Lung (tissue), 12 donors: ENCODE data around the gene KLHDC7B. TPM values are rescaled to one million over a fixed set of nuclear protein-coding genes. Genes with fewer than 3 reads are reported as not detected.

ENCODE experiments used
- ATAC-seq: fragments of 200-7000 bp; cut with Tn5 transposase; one replicate; pipeline ENCODE4 v1.9.1; 2020; ENCODE audit warnings: moderate number of reproducible peaks; ENCODE audit not compliant: insufficient read depth, low FRiP score
- DNase-seq, 3 donors: peaks; one replicate each; pipeline ENCODE4 v3.0.0-alpha.2; 2013 to 2017
- H3K27ac ChIP-seq, 2 donors: one replicate each; pipeline ENCODE4 v1.5.1; 2013; ENCODE audit warnings: mild to moderate bottlenecking in 2 of 2, moderate library complexity in 2 of 2, control low read depth in 1 of 2, inconsistent platforms in 1 of 2, low read depth in 1 of 2, low read length in 1 of 2
- H3K27me3 ChIP-seq, 3 donors: one replicate each; pipeline ENCODE4 v1.5.1; 2013; ENCODE audit warnings: low read length in 2 of 3; ENCODE audit not compliant: control insufficient read depth in 3 of 3, insufficient read depth in 3 of 3
- H3K36me3 ChIP-seq, 4 donors: one replicate each; pipeline ENCODE4 v1.5.1; 2013; ENCODE audit warnings: low read length in 4 of 4, mild to moderate bottlenecking in 1 of 4, moderate library complexity in 1 of 4; ENCODE audit not compliant: control insufficient read depth in 4 of 4, insufficient read depth in 4 of 4
- H3K4me1 ChIP-seq, 5 donors: one replicate each; pipeline ENCODE4 v1.5.1; 2013; ENCODE audit warnings: low read length in 5 of 5, mild to moderate bottlenecking in 2 of 5, moderate library complexity in 1 of 5; ENCODE audit not compliant: control insufficient read depth in 5 of 5, insufficient read depth in 5 of 5
- H3K4me3 ChIP-seq: one replicate; pipeline ENCODE4 v1.5.1; 2013; ENCODE audit warnings: mild to moderate bottlenecking, control low read depth, moderate library complexity
- H3K9ac ChIP-seq, 2 donors: one replicate each; pipeline ENCODE4 v1.5.1; 2013; ENCODE audit warnings: low read length in 2 of 2, control low read depth in 1 of 2; ENCODE audit not compliant: insufficient read depth in 1 of 2
- H3K9me3 ChIP-seq, 4 donors: one replicate each; pipeline ENCODE4 v1.5.1; 2013; ENCODE audit warnings: low read length in 3 of 4, mild to moderate bottlenecking in 1 of 4, moderate library complexity in 1 of 4; ENCODE audit not compliant: control insufficient read depth in 4 of 4, insufficient read depth in 3 of 4
- WGBS, 2 donors: extraction: QIAGEN DNeasy Blood & Tissue Kit; methylation state at CpG; one replicate each; pipeline ENCODE4 v1.1.7; 2013; 5-methylcytosine and 5-hydroxymethylcytosine counted together
- polyA plus RNA-seq, 2 donors: library from polyadenylated mRNA; stranded (reverse); fragments of 200-250 nt; gene quantifications; one replicate each; pipeline ENCODE4 v1.2.1, GENCODE V29; 2013
- total RNA-seq, 2 donors: library from RNA; depleted of rRNA in 1 of 2; stranded (reverse); fragments of >200 nt in 1 of 2; gene quantifications; one replicate each; pipeline ENCODE4 v1.2.1, GENCODE V29; 2014 to 2021
- TF ChIP-seq, protein P1 (sequence below): IDR thresholded peaks from 2 replicates; pipeline ENCODE4 v1.5.1; 2012; ENCODE audit warnings: mild to moderate bottlenecking; ENCODE audit errors: control extremely low read depth, extremely low read depth
- donor health status: control.
- donor health status: control.
- donor health status: Bipolar disorder and iron deficiency.
- donor health status: healthy.
- donor health status: DM: yes; HTN: yes; CAD: no.

KLHDC7B gene
- total and polyA plus RNA-seq, 4 donors: 0.39 to 1.6 (median 0.95) TPM

- Histone ChIP-seq H3K27me3 (peaks cover 0 to 12% (median 2%) of the 10 kb centered on the region in 3 donors), H3K9me3 (no peaks in the 10 kb centered on the region), H3K4me3 (peak within 1 kb of the TSS; percentile 63), H3K4me1 (peaks cover 0 to 24% (median 8%) of the 10 kb centered on the region in 5 donors), H3K36me3 (peaks cover 0 to 31% (median 17%) of the 10 kb centered on the region in 4 donors), H3K9ac (no peak within 1 kb of the TSS), H3K27ac (peak within 1 kb of the TSS; percentile 85 to 95)
- DNase-seq: peak; percentile 98 to 99 (median 98)
- WGBS, 2 donors: 0 to 1% methylated on average over 75 to 84 of the region's 84 CpGs
- TF ChIP-seq, protein P1, sequence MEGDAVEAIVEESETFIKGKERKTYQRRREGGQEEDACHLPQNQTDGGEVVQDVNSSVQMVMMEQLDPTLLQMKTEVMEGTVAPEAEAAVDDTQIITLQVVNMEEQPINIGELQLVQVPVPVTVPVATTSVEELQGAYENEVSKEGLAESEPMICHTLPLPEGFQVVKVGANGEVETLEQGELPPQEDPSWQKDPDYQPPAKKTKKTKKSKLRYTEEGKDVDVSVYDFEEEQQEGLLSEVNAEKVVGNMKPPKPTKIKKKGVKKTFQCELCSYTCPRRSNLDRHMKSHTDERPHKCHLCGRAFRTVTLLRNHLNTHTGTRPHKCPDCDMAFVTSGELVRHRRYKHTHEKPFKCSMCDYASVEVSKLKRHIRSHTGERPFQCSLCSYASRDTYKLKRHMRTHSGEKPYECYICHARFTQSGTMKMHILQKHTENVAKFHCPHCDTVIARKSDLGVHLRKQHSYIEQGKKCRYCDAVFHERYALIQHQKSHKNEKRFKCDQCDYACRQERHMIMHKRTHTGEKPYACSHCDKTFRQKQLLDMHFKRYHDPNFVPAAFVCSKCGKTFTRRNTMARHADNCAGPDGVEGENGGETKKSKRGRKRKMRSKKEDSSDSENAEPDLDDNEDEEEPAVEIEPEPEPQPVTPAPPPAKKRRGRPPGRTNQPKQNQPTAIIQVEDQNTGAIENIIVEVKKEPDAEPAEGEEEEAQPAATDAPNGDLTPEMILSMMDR: no peak
- peak; percentile 38 for ATAC-seq
These were observed 20.4 kb upstream of the KLHDC7B start, which contains the start of gene SCO2 for GRCh38 chr22:50525104-50525857. Gene SCO2 (minus strand): TSS chr22:50525598. CDS start chr22:50524411, 1,187 bp downstream.

DNA sequence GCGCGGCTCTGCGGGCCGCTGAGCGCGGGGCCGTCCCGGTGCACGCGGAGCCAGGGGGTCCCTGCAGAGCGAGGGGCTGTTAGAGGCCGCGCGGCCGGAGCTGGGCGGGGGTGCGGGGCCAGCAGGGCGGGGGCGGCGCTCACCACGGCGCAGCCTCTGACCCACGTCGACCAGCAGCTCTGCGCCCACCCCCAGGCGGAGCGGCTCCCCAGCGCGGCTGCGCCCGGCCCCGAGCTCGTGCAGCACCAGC lies 19.9 kb upstream of the KLHDC7B start:
- H3K27me3 ChIP-seq: peaks cover 0 to 15% (median 2%) of the 10 kb centered on the region in 3 donors
- TF ChIP-seq, protein P1: no peak
- H3K4me1 ChIP-seq: peaks cover 0 to 29% (median 8%) of the 10 kb centered on the region in 5 donors
- H3K9ac ChIP-seq: no peak overlapping the region
- H3K36me3 ChIP-seq: peaks cover 0 to 30% (median 17%) of the 10 kb centered on the region in 4 donors
- 0 to 1% methylated on average over 22 to 33 of the region's 33 CpGs for WGBS, 2 donors
- peak overlapping the region; percentile 75 to 95 for H3K27ac ChIP-seq
- peak; percentile 5 for ATAC-seq
- no peak for DNase-seq
- no peaks in the 10 kb centered on the region for H3K9me3 ChIP-seq
- peak overlapping the region; percentile 55 for H3K4me3 ChIP-seq

- WGBS, 2 donors: 1% methylated on average over 47 to 77 of the region's 77 CpGs
- ATAC-seq: peak; percentile 29
These were observed 19.4 kb upstream of the KLHDC7B start for GRCh38 chr22:50526108-50526833.

More at GRCh38 chr22:50526108-50526833, 19.4 kb upstream of the KLHDC7B start:
- TF ChIP-seq, protein P1: peak; percentile 33
- Histone ChIP-seq H3K9ac (no peak overlapping the region), H3K4me1 (peaks cover 0 to 33% (median 13%) of the 10 kb centered on the region in 5 donors), H3K9me3 (no peaks in the 10 kb centered on the region), H3K4me3 (peak overlapping the region; percentile 55), H3K27ac (peak overlapping the region; percentile 75 to 95), H3K36me3 (peaks cover 0 to 27% (median 15%) of the 10 kb centered on the region in 4 donors), H3K27me3 (peaks cover 0 to 20% (median 7%) of the 10 kb centered on the region in 3 donors)
- peak; percentile 86 to 89 (median 88) for DNase-seq
